NCI-H1694 (cell line): ENCODE data around the gene SPOCK2.
A peak's percentile ranks its signal among the peaks of the same experiment; 100 is the strongest.

Experiments used
- DNase-seq: peaks from one replicate; lab custom pipeline; 2025; lab: John Stamatoyannopoulos, UW

The SPOCK2 gene

DNA sequence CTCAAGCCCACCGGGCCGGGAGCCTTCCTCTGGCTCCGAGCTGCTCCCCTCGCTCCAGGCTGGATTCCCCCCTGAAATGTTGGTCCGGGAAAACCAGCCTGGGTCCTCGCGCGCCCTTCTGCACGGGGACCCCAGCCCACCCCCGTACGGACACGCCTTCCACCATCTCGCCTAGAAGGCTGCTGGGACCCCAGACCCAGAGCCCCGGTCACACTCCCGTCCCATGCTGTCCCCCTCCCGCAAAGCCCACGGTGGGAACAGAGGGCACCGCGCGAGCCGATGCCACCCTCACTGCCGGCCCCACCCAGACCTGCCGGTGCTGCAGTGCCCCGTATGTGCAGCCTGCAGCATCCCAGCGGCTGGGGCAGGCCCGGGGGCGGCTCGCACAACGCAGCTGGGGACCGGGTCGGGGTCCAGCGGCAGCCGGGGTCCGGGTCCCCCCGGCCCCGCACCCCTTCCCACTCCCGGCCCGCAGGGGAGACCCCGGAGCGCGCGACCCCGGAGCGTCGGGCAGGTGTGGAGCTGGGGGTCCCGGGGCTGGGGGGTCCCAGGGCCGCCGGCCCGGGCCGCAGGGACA, 871 bp downstream of the SPOCK2 start:
- no peak for DNase-seq

DNA sequence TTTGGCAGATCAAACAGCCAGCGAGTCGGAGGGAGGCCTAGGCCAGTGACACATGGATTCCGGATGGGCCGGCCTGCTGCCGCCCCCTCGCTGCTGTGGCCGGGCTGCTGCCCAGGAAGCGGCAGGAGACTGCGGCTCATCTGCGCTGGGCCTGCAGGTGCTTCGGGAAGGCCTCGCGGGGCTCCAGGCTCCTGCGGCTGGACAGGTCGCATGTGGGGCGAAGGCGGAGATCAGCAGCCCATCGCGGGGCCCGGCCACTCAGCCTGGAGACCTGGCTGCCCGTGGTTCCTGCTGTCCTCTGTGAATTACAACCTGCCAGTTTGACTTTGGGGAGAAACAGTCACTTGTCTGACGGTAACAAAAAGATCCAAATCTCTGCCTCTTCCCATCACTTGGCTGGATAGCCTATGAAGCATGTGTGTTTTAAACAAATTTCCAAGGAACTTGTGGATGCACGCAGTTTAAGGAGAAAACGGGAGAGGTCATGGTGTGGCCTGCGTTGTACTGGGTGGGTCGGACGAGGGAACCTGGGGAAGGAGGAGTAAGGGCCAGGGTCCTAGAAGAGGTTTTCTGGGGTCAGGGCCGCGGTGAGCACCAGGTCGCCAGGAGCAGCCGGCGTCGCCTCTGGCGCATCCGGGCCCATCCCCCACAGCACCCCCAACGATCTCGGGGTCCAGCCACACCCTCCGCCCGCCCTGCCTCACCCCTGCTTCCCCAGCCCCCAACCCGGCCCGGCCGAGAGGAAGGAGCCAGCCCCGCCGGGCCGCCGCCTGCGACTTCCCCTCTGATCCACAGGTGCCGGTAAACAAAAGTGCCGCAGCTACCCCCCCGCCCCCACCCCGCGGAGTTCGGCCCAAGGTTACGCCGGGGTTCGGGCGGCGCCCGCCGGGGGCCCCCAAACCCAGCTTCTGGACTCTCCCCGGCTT, 1.6 kb downstream of the SPOCK2 start:
- DNase-seq = no peak

DNA sequence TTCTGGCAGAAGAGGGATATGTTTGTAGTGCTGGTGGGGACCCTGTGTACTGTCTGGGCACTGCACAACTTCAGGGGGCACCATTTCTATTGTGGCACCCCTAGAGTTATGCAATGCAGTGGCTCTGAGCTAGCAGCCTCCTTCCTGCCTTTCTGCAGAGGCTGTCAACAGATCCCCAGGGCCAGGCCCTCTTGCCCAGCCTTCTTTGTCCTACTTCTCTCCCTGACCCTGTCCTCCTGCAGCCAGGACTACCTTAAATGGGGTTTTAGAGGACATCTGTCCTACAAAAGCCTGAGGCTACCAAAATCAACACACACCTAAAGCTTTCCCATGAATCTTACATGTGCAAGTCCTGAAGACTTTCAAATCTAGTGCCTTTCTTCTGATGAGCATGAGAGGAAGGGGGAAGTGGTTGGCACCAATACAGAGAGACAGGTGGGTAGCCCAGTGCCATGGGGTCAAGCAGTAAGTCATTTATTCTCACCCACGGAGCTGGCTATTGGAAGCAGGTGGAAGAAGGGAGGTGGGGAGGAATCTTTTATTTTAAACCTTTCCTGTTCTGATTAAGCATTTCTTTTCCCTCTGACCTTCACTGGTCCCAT, 2.4 kb downstream of the SPOCK2 start:
- DNase-seq = no peak

DNA sequence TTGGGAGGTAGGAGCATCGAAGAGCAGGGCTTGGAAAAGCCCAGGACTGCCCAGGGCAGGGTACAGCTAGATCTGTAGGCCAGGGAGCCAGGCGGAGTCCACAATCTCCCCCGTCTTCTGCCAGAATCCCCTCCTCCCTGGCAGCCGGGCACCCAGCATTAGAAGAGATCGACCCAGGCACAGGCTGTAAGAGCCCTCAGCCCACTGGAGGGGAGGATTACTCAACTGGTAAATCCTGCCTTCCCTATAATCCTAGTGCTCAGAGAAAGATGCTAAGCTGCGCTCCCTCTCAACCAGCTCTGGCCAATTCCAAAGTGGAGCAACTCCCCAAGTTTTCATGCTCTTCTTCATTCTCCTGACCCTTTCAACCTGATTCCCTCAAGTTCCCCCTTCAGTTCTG, 3.2 kb downstream of the SPOCK2 start:
- no peak for DNase-seq

DNA sequence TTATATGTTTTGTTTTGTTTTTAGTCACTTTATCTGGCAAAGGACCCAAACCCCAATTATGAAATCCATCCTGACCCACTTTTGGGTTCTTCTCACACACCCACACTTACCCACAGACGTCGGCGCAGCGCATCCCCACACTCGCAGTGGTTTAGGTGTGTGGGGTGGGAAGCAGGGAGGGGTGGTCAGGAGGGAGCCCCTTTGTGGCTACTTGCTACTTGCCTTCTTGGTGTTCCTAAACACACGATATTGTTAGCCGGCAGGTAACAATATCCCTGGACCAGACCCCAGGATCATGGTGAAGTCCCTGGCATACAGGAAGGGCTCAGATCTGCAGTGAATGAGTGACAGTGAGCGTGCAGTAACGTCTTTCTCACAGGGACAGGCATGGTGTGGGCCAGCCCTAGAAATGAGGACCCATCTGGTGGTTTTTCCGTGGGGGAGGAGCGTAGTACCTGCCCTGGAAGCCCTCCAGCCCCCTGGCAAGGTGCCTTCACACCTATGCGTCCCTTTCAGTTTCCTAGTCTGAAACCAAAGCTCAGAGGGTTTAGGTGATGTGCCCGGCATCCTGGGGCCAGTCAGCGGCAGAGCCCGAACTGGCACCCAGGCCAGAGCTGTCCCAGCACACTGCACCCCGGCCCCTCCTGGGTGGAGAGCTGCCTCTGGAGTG, 4.4 kb downstream of the SPOCK2 start:
- DNase-seq = no peak

DNA sequence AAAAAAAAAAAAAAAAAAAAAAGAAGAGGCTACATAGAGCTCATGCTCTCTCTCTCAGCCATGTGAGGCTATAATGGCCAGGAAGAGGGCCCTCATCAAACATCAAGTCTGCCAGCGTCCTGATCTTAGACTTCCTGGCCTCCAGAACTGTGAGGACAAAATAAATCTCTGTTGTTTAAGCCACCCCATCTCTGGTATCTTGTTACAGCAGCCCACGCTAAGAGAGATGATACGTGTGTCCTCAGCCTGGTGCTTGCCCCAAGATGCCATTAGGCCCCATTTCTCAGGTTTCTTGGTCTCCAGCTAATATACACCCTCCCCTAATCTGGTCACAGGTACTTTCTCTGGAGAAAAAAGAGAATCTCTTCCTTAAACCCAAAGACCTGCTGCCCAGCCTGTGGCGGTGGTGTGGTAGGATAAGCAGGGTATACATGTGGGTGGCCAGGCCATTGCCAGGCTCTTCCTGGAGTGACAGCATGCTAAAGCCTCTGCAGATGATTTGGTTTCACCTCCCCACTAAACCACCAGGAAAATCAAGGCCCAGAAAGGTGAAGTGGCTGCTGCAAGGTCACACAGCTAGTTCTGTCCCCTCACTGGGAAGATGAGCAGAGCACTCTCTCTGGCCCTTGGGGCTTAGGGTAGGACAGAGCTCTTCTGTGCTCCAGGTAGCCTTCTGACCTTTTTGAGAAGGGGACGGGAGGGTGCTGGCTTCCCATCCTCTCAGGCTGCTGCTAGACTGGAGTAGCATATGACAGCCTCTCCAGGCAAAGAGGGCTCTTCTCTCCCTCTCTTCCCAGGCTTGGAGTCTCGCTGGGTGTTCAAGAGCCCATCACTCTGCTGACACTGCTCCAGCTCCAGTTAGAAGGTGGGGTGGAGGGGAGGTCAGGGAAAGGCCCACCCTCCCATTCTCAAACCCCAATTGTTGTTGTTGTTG, 5.2 kb downstream of the SPOCK2 start:
- no peak for DNase-seq

DNA sequence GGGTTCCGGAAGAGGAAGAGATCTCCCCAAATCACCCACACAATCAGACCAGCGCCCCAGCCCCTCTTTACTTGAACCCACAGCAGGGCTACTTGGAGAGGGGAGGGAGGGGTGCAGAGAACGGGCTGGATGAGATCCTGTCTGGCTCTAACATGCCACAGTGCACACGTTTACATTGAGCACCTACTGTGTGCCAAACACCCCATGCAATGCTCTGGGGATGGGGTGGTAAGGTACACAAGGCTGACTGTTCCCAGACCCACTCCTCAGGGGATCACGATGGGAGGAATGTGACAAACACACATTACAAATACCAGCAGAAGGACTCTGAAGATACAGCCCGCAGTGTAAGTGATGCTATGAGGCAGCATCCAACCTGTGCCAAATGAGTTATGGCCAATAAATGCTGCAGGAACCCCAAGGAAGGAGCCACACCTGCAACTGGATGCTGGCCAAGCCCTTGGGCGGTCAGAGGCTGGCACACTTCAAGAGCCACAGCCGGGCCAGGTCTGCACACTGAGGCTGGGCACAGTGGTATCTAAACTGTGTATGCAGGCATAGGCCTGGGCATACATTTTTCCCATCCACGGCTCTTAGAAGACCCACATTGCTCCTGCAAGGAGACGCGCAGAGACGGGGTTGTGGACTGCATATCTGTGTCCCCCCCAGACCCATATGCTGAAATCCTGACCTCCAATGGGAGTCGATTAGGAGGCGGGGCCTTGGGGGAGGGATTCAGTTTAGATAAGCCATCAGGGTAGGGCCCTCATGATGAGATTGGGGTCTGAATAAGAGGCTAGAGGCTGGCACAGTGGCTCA, 6.4 kb downstream of the SPOCK2 start:
- no peak for DNase-seq

DNA sequence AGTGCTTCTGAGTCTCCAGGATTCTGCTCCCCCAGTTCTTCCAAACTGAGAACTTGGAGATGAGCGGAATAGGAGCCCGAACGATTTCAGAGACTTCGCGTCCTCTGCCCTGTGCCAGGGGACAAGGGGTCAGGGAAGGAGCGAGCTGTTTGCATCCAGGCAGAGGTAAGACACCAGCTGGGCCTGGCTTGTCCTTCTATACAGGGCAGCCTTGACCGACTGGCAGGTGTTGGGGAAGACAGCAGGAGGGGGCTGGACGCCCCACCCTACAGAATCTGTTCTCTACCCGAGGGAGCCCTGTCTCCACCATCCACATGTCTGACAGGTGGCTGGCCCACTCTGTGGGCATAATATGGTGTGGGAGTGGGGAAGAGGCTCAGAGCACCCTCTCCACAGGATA, 7.1 kb downstream of the SPOCK2 start:
- no peak for DNase-seq

DNA sequence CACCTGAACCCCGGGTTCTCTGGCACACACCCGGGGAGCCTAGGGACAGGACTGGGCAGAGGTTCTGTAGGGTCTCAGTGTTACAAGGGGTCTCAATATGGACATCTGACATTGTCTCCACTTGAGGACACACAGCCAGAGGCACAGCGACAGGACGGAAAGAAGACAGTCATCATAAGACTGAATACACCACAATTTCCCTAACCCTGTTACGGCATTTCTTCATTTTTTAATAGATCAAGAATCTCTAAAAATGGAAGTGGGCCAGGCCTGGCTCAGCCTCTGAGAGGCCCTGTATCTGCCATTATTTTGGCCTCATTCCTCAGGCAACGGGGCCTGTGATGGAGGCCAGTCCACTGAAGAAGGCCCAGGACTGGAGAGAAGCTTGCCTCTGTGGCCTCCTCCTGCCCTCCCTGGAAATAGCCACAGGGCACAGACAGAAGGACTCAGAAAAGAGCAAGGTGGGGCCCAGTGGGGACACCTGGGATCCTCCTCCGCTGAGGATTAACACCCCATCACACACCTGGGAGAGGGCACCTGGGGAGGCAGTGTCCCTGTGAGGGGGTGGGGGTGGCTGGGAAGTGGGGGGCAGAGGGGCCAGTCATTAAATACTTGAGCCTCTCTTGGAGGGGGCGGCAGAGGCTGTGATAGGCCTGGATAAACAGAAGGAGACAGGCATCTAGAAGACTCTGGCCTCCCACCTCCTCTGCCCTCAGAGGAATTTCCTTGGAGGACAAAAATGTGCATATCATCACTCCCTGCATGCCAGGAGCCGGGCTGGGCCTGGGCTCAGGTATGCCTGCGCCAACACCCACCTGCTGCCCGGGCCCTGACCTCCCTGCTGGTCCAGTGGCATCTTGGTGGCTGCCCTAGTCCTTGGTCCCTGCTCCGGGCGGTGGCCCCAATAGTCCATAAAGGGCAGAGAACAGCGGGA, 8.0 kb downstream of the SPOCK2 start:
- no peak for DNase-seq

DNA sequence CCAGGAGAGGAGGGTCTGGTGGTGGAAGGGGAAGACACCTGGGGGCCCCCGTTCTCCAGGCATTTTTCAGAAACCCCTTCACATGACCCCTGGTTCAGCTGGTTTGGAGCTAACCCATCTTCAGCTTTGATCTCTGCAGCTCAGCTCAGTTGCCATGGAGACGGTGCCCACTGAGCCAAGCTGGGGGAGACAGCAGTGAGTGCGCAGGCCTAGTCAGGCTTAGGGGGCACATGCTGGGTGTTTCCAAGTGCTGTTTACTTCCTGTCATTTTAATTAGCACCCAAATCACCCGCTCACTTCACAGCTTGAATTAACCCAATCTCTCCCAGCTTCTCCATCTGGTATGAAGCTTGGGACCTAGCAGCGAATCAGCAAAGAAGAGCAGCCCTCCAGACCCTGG, 9.0 kb downstream of the SPOCK2 start:
- DNase-seq = peak; percentile 68

DNA sequence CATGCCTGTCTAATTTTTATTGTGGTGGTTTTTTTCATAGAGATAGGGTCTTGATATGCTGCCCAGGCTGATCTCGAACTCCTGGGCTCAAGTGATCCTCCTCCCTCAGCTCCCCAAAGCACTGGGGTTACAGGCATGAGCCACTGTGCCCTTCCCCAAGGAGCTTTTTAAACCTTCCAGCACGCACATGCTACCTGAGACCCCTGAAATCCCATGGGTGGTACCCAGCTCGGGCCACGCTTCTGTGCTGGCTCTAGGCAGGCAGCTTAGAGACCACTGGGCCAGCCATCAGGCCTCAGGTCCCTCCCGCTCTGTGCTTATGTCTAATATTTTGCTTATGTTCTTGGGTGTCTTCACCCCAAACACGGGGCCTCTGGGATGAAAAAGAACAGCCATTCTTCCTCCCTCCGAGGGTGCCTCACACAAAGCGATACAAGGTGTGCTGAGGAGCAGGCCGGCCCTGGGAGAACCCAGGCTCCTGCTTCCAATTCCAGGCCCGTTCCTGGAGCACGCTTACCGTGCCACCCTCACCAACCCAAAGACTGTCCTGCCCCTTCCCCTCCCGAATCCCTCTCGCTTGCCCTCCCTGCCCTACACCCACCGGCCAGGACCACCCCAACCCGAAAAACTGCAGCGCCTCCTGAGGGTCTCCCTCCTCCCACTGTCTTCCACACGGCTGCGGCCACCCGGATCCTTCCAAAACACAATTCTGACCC, 10.9 kb downstream of the SPOCK2 start:
- DNase-seq = no peak

DNA sequence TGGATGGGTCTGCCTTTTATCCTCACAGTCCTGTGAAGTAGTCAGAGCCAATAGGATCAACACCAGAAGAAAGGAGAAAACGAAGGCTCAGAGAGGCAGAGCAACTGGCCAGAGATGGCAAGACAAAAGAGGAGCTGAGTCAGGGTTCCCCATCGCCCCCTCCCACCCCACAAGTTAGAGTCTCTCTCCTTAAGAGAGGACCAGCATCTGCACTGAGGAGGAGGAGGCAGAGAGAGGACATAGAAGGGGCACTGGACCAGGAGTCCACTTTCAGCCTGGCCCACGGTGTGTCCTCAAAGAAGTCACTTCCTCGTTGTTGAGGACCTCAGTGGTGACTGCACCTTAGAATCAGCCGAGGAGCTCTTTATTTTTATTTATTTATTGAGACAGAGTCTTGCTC, 11.6 kb downstream of the SPOCK2 start:
- no peak for DNase-seq

DNA sequence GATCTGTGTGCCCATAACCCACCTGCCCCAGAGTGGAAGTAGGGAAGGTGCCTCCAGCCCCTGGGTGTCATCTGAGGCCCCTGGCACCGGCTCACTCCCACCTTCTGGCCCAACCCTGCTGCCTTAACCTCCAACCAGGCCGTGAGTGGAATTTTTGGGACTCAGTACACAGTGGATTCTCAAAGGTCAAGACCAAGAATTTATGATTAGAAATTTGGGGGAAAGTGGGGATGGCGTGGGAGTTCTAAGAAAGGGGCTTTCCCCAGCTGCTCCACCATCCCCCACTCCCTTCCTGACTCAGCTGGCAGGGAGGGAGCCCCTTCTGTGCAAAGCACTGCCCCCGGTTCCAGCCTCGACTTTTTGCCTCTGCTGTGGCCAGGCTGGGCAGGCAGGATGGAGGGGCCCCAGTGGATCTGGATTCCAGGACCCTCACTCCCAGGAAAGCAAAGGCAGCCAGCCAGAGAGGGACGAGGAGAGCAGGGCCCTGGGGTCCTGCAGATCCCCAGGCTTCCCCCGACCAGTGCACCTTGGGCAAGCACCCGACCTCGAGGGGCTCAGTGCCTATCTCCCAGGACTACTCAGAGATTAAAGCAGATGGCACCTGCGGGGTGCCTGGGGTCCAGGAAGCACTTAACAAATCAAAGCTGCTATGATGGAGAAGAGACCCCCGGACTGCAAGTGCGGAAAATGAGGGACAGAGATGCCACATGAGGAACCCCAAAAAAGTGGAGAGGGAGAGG, 12.8 kb downstream of the SPOCK2 start:
- DNase-seq = no peak

DNA sequence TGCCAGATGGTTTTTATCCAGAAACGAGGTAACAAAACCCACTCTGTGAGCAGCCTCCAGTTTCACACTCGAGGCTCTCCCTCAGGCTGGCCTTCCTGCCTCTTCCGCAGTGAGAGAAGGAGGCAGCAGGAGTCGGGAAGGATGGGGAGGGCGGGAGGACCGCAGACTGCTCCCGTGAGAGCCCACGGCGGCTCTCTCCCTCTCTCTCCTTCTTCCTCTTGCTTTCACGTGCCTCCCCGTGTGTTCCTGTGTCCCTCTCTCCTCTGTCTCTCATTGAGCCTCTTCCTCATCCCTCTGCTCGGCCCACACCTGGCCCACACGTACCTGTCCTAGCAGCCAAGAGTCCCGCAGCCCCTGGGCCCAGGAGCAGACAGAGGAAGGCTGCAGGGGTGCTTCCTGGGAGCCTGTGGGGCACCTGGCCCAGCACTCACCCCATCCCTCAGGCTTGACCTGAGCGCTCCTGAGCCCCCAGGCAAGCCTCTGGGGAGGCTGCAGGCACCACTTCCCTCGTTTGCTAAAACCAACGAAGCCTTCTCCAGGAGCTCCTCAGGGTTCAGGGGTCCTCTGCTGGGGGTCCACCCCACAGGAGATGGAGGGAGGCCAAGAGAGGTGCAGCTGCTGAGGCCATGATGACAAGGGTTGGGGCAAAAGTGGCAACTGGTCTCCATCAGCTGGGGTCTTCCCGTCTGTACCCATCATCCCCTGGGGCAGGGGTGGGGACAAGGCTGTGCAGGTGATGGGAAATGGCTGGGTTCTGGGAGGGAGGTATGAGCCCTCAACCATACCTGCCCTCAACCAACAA, 13.6 kb downstream of the SPOCK2 start:
- no peak for DNase-seq

DNA sequence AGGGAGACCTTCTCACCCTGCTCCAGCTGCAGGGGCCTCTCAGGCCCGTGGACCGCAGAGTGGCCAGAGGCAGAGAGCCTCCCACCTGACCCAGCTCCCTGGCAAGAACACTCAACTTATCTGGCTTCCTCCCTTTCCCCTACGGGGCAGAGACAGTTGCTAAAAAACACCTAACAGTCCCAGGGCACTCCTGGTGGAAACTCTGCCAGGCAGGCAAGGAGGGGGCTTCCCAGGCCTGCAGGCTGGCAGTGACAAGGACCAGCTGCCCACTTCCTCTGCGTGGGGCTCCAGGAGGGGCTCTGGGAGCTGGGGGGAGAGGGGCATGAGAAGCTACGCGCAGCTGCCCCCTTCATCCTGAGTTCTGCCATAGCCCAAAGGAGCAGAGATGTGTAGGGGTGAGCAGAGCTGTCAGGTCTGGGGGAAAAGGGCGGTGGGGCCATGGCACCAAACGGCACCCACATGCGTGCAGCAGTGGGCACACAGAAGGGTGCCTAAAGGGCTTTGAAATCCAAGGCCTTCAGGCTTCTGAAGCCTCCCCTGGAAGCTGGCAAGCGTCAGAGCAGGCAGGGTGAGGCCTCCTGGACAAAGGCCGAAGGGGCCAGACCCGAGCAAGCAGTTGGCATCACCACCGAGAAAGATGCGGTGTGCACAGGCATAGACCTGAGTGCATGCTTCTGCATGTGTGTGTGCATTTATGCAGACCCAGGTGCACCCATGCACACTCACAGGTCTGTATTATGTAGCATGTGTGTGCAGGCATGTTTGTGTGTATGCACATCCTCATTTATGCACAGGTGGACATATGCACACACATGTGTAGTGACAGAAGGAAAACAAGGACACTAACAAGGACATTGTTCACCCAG, 14.4 kb downstream of the SPOCK2 start:
- no peak for DNase-seq

DNA sequence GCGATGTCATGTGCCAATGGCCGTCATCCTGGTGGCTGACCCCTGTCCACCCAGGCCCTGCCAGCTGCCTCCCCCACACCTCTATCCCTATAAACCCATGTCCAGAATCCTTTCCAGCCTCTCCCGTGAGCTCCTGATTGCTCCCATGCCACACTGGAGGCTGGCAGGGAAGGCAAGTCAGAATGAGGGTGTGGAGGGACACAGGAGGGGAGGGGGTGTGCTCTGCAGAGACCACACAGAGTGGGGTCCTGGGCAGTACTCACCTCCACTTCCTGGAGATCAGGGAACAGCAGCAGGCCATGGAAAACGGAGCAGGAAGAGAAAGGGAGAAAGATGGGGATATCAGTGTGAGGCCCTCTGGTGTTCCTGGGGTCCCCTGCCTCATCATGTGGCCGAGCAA, 15.7 kb downstream of the SPOCK2 start:
- no peak for DNase-seq
